ENCODE results near the gene KLRC4.
"Not testable (repeated sequence)": the region's sequence is repeated elsewhere in the genome, so short reads cannot be mapped to it uniquely, and the experiment has no call there.

KLRC4 gene, protein sequence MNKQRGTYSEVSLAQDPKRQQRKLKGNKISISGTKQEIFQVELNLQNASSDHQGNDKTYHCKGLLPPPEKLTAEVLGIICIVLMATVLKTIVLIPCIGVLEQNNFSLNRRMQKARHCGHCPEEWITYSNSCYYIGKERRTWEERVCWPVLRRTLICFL

DNA sequence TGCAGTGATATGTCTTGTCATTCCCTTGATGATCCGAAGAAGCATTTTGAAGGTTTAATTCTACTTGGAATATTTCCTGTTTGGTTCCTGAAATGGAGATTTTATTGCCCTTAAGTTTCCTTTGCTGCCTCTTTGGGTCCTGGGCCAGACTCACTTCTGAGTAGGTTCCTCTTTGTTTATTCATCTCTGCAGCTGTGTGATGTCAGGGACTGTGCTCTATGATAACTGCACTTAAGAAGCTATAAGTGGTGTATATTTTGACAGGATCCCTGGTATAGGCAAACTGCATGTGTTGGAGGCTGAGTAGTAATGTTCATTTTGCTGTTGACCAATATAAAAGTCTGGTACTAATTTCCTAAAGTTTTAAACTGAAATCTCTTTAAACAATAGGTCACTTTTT is at the start of gene KLRC4:
Gene KLRC4, minus strand, starts transcription at position 366 of the 400 bp plus-strand sequence. Its CDS starts 182 bp downstream, at position 184.
- TF ChIP-seq ZNF274 (IDR thresholded peaks at IDR 0.05; ENCODE audit: low read depth, low read length): no peak
- no peak within 1 kb of the TSS for H3K4me3 ChIP-seq (ENCODE audit: low read length)

DNA sequence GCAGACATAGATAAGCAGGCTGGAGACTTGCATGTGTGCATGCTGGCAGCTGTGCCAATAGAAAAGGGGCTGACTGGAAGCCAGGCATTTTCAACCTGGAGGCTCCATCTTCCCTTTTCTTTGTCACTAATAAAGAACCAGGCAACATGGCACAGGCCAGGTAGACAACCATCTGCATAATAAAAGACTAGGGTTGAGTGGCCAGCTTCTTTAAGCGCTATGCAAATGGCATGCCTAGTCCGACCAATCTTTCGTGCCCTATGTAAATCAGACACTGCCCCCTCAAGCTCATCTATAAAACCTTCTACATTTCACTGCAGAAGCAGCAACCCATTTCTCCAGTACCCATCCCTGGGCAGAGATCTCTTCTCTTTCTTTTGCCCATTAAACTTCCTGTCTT is 48.2 kb upstream of the KLRC4 start:
- no peak overlapping the region for H3K4me3 ChIP-seq (ENCODE audit: low read length)

DNA sequence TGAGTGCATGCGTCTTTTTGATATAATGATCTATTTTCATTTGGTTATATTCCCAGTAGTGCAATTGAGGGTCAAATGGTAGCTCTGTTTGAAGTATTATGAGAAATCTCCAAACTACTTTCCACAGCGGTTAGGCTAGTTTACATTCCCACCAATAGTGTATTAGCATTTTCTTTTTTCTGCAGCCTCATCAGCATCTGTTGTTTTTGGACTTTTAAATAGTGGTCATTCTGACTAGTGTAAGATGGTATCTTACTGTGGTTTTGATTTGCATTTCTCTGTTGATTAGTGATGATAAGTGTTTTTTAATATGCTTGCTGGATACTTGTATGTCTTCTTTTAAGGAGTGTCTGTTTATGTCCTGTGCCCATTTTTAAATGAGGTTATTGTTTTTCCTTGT is 47.3 kb upstream of the KLRC4 start:
- TF ChIP-seq ZNF274 (IDR thresholded peaks at IDR 0.05; ENCODE audit: low read depth, low read length): no peak
- H3K4me3 ChIP-seq (ENCODE audit: low read length): no peak overlapping the region

More for the DNA sequence above, 48.2 kb upstream of the KLRC4 start:
- TF ChIP-seq ZNF274 (IDR thresholded peaks at IDR 0.05; ENCODE audit: low read depth, low read length): no peak

DNA sequence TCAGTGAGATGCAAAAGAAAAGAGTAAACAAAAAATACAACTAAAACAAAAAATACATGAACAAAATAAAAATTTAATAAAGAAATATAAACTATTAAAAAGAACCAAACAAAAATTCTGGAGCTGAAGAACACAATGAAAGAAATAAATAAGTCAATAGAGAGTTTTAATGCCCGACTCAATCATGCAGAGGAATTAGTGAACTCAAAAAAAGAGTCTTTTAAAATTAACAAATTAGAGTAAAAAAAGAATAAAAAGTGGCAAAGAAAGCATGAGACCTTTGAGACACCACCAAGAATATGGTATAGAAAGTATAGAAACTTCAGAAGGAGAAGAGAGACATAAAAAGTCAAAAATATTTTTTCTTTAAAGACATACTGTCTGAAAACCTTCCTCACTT is 46.2 kb upstream of the KLRC4 start:
- H3K4me3 ChIP-seq (ENCODE audit: low read length): no peak overlapping the region
- TF ChIP-seq ZNF274 (IDR thresholded peaks at IDR 0.05; ENCODE audit: low read depth, low read length): no peak

DNA sequence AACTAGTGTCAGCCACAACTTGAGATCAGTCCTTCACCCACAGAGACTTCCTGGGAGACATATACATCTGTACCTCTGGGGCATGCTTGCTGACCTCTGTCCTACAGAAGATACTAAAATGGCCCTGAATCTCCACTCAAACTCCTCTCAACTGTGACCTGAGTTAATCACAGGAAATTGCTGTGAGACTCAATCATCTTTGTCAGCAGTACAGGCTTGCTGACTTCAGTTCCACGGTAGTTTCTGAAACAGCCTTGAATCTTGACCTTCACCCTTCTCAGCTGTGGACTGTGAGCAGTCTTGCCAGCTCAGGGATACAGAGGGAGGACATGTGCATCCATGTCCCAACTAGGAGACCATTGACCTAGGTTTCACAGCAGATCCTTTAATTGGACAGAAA is 45.0 kb upstream of the KLRC4 start:
- no peak overlapping the region for H3K4me3 ChIP-seq (ENCODE audit: low read length)
- TF ChIP-seq ZNF274 (IDR thresholded peaks at IDR 0.05; ENCODE audit: low read depth, low read length): no peak

DNA sequence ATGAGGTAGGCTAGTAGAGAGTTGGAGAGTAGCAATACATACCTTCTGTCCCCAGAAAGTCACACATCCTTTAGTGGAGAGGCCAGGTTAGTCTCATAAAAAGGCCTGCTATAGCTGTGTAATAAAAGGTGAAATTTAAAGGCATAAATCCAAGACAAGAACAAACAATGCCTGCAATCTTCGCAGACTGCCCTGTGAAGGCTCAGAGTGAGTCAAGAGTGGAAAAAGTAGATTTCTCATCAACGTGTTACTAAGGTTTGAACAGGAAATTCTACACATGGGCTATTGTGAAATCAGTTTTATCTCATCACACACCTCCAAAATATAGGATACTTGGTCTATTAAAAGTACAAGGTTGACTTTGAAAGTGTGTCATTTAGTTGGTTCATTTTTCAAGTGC is 43.6 kb upstream of the KLRC4 start, which contains the start of gene KLRC1:
Gene KLRC1, minus strand, starts transcription at position 222 of the 400 bp plus-strand sequence. CDS start 2,221 bp downstream, outside the sequence.
- TF ChIP-seq ZNF274 (IDR thresholded peaks at IDR 0.05; ENCODE audit: low read depth, low read length): no peak
- H3K4me3 ChIP-seq (ENCODE audit: low read length): no peak within 1 kb of the TSS

DNA sequence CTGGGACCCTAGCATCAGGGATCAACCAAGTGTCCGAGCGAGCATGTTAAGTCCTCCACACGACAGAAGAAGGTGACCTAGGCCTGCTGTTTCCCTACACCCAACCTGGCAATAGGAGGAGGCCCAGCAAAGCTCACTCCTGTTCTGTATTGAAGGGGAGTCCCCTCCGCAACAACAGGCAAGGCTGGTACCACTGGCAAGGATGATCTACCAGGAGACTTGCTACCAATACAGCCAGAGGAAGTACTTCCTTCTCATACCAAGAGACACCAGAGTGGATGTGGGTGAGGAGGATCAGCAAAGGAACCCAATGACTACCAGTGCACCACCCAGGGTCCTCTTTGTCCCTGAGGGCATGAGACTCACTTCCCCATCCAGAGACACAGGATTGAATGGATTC is 38.7 kb upstream of the KLRC4 start:
- no peak for TF ChIP-seq ZNF274 (IDR thresholded peaks at IDR 0.05; ENCODE audit: low read depth, low read length)
- no peak overlapping the region for H3K4me3 ChIP-seq (ENCODE audit: low read length)

DNA sequence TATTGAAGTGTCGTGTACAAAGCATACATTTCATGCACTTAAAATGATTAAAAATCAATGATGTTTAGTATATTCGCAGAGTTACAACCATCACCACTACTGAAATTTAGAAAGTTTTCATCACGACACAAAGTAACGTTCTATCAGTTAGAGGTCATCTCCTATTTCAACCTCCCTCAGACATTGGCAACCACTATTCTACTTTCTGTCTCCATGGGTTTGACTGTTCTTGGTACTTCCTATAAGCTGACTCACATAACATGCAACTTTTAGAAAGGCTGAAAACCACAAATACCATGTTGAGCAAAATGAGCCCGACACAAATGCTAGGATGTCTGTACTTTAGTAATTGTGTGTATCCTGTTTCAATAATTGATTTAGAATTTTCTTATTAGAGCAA is 36.5 kb upstream of the KLRC4 start:
- not testable (repeated sequence) for H3K4me3 ChIP-seq (ENCODE audit: low read length)

DNA sequence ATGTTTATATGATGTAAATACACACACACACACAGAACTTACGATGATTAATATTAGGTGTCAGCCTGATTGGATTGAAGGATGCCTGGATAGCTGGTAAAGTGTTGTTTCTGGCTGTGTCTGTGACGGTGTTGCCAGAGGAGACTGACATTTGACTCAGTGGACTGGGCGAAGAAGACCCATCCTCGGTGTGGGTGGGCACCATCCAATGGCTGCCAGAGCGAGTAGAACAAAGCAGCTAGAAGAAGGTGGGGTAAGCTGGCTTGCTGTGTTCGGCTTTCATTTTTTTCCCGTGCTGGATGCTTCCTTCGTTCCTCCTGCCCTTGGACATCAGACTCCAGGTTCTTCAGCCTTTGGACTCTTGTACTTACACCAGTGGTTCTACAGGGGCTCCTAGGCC is 31.6 kb upstream of the KLRC4 start:
- H3K4me3 ChIP-seq (ENCODE audit: low read length): not testable (repeated sequence)

DNA sequence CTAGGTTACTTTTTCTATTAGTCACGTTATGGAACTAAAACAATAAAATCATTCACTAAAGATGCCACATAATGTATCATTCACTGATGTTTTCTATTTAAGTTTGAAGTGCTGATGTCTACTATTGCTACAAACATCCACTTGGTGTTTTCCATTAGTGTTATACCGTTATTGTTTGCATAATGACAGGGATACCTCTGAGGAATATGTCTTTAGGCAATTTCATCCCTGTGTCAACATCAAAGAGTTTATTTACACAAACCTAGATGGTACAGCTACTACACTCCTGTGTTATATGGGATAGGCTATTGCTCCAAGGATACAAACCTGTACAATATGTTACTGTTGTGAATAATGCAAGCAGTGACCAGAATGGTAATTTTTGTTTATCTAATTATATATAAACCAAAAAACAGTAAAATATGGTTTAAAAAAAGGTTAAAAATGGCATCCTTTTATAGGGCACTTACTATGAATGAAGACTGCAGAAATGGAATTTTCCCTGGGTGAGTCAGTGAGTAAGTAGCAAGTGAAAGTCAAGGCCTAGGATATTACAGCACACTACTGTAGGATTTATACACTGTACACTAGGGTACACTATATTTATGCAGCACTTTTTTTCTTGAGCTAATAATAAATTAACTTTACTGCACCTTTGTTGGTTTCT is 30.2 kb upstream of the KLRC4 start:
- H3K4me3 ChIP-seq (ENCODE audit: low read length): not testable (repeated sequence)

DNA sequence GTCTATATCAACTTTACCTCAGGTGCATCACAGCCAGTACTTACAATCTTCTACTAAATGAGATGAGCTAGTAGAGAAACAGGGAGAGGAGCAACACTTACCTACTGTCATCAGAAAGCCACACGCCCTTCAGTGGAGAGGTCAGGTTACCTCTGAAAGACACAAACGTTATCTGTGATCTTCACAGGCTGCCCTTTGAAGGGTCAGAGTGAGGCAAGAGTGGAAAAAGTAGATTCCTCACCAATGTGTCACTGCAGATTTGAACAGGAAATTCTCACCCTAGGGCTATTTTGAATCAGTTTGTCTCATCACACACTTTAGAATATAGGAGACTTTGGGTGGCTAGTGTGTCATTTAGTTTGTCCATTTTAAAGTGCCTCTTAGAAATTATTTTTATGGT is 28.0 kb upstream of the KLRC4 start:
- H3K4me3 ChIP-seq (ENCODE audit: low read length): not testable (repeated sequence)

DNA sequence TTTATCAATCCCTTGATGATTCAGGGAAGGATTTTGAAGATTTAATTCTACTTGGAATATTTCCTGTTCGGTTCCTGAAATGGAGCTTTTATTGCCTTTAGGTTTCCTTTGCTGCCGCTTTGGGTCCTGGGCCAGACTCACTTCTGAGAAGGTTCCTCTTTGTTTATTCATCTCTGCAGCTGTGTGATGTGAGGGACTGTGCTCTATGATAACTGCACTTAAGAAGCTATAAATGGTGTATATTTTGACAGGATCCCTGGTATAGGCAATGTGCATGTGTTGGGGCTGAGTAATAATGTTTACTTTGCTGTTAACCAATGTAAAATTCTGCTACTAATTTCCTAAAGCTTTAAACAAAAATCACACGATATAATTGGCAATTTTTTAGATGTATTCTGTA is 26.3 kb upstream of the KLRC4 start, which contains the start of gene KLRC2:
Gene KLRC2, minus strand, starts transcription at position 195 of the 400 bp plus-strand sequence. Its CDS starts 24 bp downstream, at position 171.
- H3K4me3 ChIP-seq (ENCODE audit: low read length): not testable (repeated sequence)

DNA sequence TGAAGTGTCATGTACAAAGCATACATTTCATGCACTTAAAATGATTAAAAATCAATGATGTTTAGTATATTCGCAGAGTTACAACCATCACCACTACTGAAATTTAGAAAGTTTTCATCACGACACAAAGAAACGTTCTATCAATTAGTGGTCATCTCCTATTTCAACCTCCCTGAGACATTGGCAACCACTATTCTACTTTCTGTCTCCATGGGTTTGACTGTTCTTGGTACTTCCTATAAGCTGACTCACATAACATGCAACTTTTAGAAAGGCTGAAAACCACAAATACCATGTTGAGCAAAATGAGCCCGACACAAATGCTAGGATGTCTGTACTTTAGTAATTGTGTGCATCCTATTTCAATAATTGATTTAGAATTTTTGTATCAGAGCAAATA is 21.1 kb upstream of the KLRC4 start:
- not testable (repeated sequence) for H3K4me3 ChIP-seq (ENCODE audit: low read length)

DNA sequence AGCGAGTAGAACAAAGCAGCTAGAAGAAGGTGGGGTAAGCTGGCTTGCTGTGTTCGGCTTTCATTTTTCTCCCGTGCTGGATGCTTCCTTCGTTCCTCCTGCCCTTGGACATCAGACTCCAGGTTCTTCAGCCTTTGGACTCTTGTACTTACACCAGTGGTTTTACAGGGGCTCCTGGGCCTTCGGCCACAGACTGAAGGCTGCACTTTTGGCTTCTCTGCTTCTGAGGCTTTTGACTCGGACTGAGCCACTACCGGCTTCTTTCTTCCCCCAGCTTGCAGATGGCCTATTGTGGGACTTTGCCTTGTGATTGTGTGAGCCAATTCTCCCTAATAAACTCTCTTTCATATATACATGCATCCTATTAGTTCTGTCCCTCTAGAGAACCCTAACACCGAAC is 16.4 kb upstream of the KLRC4 start:
- H3K4me3 ChIP-seq (ENCODE audit: low read length): not testable (repeated sequence)

DNA sequence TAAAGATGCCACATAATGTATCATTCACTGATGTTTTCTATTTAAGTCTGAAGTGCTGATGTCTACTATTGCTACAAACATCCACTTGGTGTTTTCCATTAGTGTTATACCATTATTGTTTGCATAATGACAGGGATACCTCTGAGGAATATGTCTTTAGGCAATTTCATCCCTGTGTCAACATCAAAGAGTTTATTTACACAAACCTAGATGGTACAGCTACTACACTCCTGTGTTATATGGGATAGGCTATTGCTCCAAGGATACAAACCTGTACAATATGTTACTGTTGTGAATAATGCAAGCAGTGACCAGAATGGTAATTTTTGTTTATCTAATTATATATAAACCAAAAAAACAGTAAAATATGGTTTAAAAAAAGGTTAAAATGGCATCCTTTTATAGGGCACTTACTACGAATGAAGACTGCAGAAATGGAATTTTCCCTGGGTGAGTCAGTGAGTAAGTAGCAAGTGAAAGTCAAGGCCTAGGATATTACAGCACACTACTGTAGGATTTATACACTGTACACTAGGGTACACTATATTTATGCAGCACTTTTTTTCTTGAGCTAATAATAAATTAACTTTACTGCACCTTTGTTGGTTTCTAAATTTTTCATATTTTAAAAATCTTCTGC is 14.8 kb upstream of the KLRC4 start:
- not testable (repeated sequence) for H3K4me3 ChIP-seq (ENCODE audit: low read length)

DNA sequence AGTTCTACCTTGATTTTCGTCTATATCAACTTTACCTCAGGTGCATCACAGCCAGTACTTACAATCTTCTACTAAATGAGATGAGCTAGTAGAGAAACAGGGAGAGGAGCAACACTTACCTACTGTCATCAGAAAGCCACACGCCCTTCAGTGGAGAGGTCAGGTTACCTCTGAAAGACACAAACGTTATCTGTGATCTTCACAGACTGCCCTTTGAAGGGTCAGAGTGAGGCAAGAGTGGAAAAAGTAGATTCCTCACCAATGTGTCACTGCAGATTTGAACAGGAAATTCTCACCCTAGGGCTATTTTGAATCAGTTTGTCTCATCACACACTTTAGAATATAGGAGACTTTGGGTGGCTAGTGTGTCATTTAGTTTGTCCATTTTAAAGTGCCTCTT is 12.6 kb upstream of the KLRC4 start:
- not testable (repeated sequence) for H3K4me3 ChIP-seq (ENCODE audit: low read length)

DNA sequence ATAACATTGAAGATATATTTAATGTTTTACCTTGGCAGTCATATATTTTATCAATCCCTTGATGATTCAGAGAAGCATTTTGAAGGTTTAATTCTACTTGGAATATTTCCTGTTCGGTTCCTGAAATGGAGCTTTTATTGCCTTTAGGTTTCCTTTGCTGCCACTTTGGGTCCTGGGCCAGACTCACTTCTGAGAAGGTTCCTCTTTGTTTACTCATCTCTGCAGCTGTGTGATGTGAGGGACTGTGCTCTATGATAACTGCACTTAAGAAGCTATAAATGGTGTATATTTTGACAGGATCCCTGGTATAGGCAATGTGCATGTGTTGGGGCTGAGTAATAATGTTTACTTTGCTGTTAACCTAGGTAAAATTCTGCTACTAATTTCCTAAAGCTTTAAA is 10.8 kb upstream of the KLRC4 start, which contains the start of gene KLRC3:
Gene KLRC3, minus strand, starts transcription at position 262 of the 400 bp plus-strand sequence. Its CDS starts 45 bp downstream, at position 217.
- not testable (repeated sequence) for H3K4me3 ChIP-seq (ENCODE audit: low read length)

Data from GM08714 (cell line).